ENCODE measurements around the gene OSTN.
"Not testable (repeated sequence)": the region's sequence is repeated elsewhere in the genome, so short reads cannot be mapped to it uniquely, and the experiment has no call there.

OSTN gene

GRCh38 chr3:191166368-191166767, 32.7 kb upstream of the OSTN start:
- Histone ChIP-seq H3K27ac (no peak overlapping the region), H3K36me3 (replicated peaks) (no peaks in the 10 kb centered on the region), H3K4me3 (ENCODE audit: low read depth, low read length) (no peak overlapping the region), H3K27me3 (replicated peaks) (no peaks in the 10 kb centered on the region)
- in situ Hi-C loops (cut with HindIII; ENCODE audit: low pct_ligation_motif_present, low sequenced_read_pairs): no loop called here
- DNase-seq: no peak
- TF ChIP-seq, protein P1, sequence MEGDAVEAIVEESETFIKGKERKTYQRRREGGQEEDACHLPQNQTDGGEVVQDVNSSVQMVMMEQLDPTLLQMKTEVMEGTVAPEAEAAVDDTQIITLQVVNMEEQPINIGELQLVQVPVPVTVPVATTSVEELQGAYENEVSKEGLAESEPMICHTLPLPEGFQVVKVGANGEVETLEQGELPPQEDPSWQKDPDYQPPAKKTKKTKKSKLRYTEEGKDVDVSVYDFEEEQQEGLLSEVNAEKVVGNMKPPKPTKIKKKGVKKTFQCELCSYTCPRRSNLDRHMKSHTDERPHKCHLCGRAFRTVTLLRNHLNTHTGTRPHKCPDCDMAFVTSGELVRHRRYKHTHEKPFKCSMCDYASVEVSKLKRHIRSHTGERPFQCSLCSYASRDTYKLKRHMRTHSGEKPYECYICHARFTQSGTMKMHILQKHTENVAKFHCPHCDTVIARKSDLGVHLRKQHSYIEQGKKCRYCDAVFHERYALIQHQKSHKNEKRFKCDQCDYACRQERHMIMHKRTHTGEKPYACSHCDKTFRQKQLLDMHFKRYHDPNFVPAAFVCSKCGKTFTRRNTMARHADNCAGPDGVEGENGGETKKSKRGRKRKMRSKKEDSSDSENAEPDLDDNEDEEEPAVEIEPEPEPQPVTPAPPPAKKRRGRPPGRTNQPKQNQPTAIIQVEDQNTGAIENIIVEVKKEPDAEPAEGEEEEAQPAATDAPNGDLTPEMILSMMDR (IDR thresholded peaks at IDR 0.05; ENCODE audit: low read depth, low read length, missing control alignments): no peak

DNA sequence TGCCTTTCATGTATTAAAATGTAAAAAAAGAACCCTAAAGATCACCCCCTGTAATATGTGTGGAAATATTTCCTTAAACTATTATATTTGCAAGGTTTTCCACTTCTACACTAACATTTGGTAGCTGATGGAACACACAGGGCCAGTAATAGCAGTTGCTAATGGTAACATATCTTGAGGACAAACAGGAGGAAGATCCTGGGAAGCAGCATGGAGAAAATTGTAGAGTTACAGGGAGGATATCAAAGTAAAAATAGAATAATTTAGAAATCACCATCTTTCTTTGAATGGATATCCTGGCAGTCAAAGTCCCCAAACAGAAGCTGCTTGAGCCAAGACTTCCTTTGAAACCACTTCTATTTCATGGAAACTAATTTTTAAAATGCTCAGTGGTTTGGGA, 29.5 kb upstream of the OSTN start:
- no peaks in the 10 kb centered on the region for H3K27me3 ChIP-seq (replicated peaks)
- TF ChIP-seq, protein P1 (IDR thresholded peaks at IDR 0.05; ENCODE audit: low read depth, low read length, missing control alignments): no peak
- DNase-seq: no peak
- H3K36me3 ChIP-seq (replicated peaks): no peaks in the 10 kb centered on the region
- in situ Hi-C loops (cut with HindIII; ENCODE audit: low pct_ligation_motif_present, low sequenced_read_pairs): no loop called here
- H3K4me3 ChIP-seq (ENCODE audit: low read depth, low read length): no peak overlapping the region
- H3K27ac ChIP-seq: no peak overlapping the region

- no peak overlapping the region for H3K4me3 ChIP-seq (ENCODE audit: low read depth, low read length)
- no peaks in the 10 kb centered on the region for H3K27me3 ChIP-seq (replicated peaks)
- no peak for DNase-seq
- TF ChIP-seq, protein P1 (IDR thresholded peaks at IDR 0.05; ENCODE audit: low read depth, low read length, missing control alignments): no peak
- in situ Hi-C loops (cut with HindIII; ENCODE audit: low pct_ligation_motif_present, low sequenced_read_pairs): no loop called here
- no peak overlapping the region for H3K27ac ChIP-seq
- no peaks in the 10 kb centered on the region for H3K36me3 ChIP-seq (replicated peaks)
Measured at GRCh38 chr3:191170097-191170496, 28.9 kb upstream of the OSTN start.

DNA sequence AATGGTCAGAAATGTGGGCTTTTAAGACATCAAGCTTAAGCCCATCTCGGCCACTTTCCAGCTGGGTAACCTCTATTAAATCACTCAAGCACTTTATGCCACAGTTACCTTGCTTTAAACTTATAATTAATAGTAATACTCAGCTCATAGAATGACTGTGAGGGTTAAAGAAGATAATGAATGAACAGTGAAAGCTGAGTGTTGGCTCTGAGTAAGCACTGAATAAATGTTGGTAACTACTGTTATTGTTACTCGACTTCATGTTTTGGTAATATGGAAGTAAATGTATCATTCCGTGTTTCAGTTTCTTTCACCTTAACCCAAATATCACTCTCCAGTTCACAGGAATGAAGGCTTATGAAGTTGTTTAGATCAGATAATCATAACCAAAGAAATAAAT, 23.9 kb upstream of the OSTN start:
- Histone ChIP-seq H3K27me3 (replicated peaks) (no peaks in the 10 kb centered on the region), H3K4me3 (ENCODE audit: low read depth, low read length) (no peak overlapping the region), H3K27ac (no peak overlapping the region), H3K36me3 (replicated peaks) (no peaks in the 10 kb centered on the region)
- TF ChIP-seq, protein P1 (IDR thresholded peaks at IDR 0.05; ENCODE audit: low read depth, low read length, missing control alignments): no peak
- no peak for DNase-seq
- in situ Hi-C loops (cut with HindIII; ENCODE audit: low pct_ligation_motif_present, low sequenced_read_pairs): no loop called here

DNA sequence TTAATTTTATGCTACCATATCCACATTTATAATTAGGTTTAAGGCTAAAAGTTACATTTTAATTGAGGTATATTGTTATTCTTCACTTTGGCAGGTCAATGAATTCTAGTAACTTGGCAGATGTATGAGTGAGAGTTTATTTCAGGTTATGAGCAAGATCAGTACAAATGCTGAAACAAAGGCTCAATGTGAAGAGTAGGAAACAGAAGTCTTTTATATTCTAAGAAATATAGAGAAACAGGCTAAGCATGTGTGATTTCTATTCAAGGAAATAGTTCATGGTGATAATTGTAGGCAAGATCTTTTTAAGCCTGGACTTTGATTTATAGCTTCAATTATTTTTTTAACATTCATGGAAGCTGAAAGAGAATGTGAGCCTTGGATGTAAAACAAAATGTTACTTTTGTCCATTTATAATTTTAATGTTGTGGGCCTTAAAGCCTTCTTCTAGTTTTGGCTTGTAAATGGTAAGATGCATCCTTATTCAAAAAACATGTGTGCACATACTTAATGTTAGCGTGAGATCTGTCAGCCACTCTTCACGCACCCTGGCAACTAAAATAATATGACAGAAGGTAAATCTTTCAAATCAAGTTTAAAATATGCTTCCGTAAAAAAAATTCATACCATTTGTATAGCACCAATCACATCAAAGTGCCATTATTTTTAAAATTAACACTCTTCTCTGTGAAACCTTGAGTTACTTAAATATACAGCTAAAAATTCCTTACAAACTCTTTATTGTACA, 22.8 kb upstream of the OSTN start:
- Histone ChIP-seq H3K4me3 (ENCODE audit: low read depth, low read length) (no peak overlapping the region), H3K27ac (no peak overlapping the region), H3K27me3 (replicated peaks) (no peaks in the 10 kb centered on the region), H3K36me3 (replicated peaks) (no peaks in the 10 kb centered on the region)
- in situ Hi-C loops (cut with HindIII; ENCODE audit: low pct_ligation_motif_present, low sequenced_read_pairs): no loop called here
- TF ChIP-seq, protein P1 (IDR thresholded peaks at IDR 0.05; ENCODE audit: low read depth, low read length, missing control alignments): no peak
- no peak for DNase-seq

GRCh38 chr3:191185382-191185781, 13.7 kb upstream of the OSTN start:
- DNase-seq; H3K4me3 ChIP-seq (ENCODE audit: low read depth, low read length); in situ Hi-C loops (cut with HindIII; ENCODE audit: low pct_ligation_motif_present, low sequenced_read_pairs): not testable (repeated sequence)

GRCh38 chr3:191188246-191188645, 10.8 kb upstream of the OSTN start:
- H3K27ac ChIP-seq; DNase-seq; in situ Hi-C loops (cut with HindIII; ENCODE audit: low pct_ligation_motif_present, low sequenced_read_pairs); H3K27me3 ChIP-seq (replicated peaks); H3K36me3 ChIP-seq (replicated peaks); H3K4me3 ChIP-seq (ENCODE audit: low read depth, low read length): not testable (repeated sequence)

More at GRCh38 chr3:191185382-191185781, 13.7 kb upstream of the OSTN start:
- not testable (repeated sequence) for H3K36me3 ChIP-seq (replicated peaks); H3K27ac ChIP-seq; H3K27me3 ChIP-seq (replicated peaks)

DNA sequence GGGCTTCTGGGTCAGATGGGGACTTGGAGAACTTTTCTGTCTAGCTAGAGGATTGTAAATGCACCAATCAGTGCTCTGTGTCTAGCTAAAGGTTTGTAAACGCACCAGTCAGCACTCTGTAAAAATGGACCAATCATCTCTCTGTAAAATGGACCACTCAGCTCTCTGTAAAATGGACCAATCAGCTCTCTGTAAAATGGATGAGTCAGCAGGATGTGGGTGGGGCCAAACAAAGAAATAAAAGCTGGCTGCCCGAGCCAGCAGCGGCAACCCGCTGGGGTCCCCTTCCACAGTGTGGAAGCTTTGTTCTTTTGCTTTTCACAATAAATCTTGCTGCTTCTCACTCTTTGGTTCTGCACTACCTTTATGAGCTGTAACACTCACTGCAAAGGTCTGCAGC, 6.8 kb upstream of the OSTN start:
- DNase-seq; in situ Hi-C loops (cut with HindIII; ENCODE audit: low pct_ligation_motif_present, low sequenced_read_pairs); H3K36me3 ChIP-seq (replicated peaks); H3K27me3 ChIP-seq (replicated peaks); H3K27ac ChIP-seq; H3K4me3 ChIP-seq (ENCODE audit: low read depth, low read length): not testable (repeated sequence)

All from brain microvascular endothelial cell (primary cell).